CD14-positive monocyte (primary cell): ENCODE data around the gene NRROS. TPM values are rescaled to one million over a fixed set of nuclear protein-coding genes. Genes with fewer than 3 reads are reported as not detected.

Experiments
- DNase-seq, 3 donors: peaks; one replicate each; pipeline ENCODE4 v3.0.0-alpha.2; 2011 to 2022
- H2AFZ ChIP-seq: 2 replicates; pipeline ENCODE4 v1.6.0; 2012; ENCODE audit warnings: mild to moderate bottlenecking, low read depth, low read length, inconsistent platforms; ENCODE audit not compliant: insufficient read depth, poor library complexity, severe bottlenecking
- H3K27ac ChIP-seq, 2 donors: 1 replicate in 1 of 2; 2 replicates in 1 of 2; pipeline ENCODE4 v1.5.1; 2012 to 2013; ENCODE audit warnings: low read length in 2 of 2, control low read depth in 1 of 2, inconsistent platforms in 1 of 2, low read depth in 1 of 2, mild to moderate bottlenecking in 1 of 2
- H3K27me3 ChIP-seq, 2 donors: one replicate each; pipeline versions ENCODE4 v1.6.0 to v1.6.1; 2011 to 2013; ENCODE audit warnings: low read length in 2 of 2; ENCODE audit not compliant: control insufficient read depth in 2 of 2, insufficient read depth in 2 of 2
- H3K36me3 ChIP-seq, 2 donors: replicated peaks in 1 of 2; 1 replicate in 1 of 2; 2 replicates in 1 of 2; pipeline versions ENCODE4 v1.5.1 to v1.6.1; 2012 to 2013; ENCODE audit warnings: low read length in 2 of 2, control low read depth in 1 of 2, inconsistent platforms in 1 of 2, mild to moderate bottlenecking in 1 of 2; ENCODE audit not compliant: insufficient read depth in 2 of 2, control insufficient read depth in 1 of 2
- H3K4me1 ChIP-seq, 2 donors: 1 replicate in 1 of 2; 2 replicates in 1 of 2; pipeline versions ENCODE4 v1.5.1 to v1.6.1; 2012 to 2013; ENCODE audit warnings: low read length in 2 of 2, control low read depth in 1 of 2, inconsistent platforms in 1 of 2, mild to moderate bottlenecking in 1 of 2, moderate library complexity in 1 of 2; ENCODE audit not compliant: insufficient read depth in 2 of 2, control insufficient read depth in 1 of 2
- H3K4me2 ChIP-seq: replicated peaks from 2 replicates; pipeline ENCODE3; 2012; ENCODE audit warnings: low read length, moderate library complexity, mild to moderate bottlenecking; ENCODE audit not compliant: poor library complexity, severe bottlenecking; ENCODE audit errors: extremely low read depth
- H3K4me3 ChIP-seq, 3 experiments: fragments of 200-600 bp in 1 of 3; sonication (generic) in 1 of 3; replicated peaks in 1 of 3; 1 replicate in 2 of 3; 2 replicates in 1 of 3; pipeline ENCODE4 v1.5.1; 2011 to 2013; ENCODE audit warnings: low read length in 3 of 3, mild to moderate bottlenecking in 3 of 3, control low read depth in 2 of 3, low read depth in 2 of 3, inconsistent platforms in 1 of 3, moderate library complexity in 1 of 3
- H3K79me2 ChIP-seq: 2 replicates; pipeline ENCODE4 v1.6.0; 2012; ENCODE audit warnings: mild to moderate bottlenecking, control low read depth, inconsistent platforms, low read length, moderate library complexity; ENCODE audit not compliant: insufficient read depth
- H3K9ac ChIP-seq: 2 replicates; pipeline ENCODE4 v1.6.0; 2017; ENCODE audit warnings: low read length, mild to moderate bottlenecking; ENCODE audit not compliant: insufficient read depth, poor library complexity, severe bottlenecking
- H3K9me3 ChIP-seq, 2 donors: replicated peaks in 1 of 2; 1 replicate in 1 of 2; 2 replicates in 1 of 2; pipeline versions ENCODE4 v1.5.1 to v1.6.1; 2012 to 2013; ENCODE audit warnings: low read length in 2 of 2, control low read depth in 1 of 2; ENCODE audit not compliant: control insufficient read depth in 1 of 2, insufficient read depth in 1 of 2
- H4K20me1 ChIP-seq: 2 replicates; pipeline ENCODE4 v1.6.0; 2012; ENCODE audit warnings: mild to moderate bottlenecking, low read length, control low read depth, moderate library complexity; ENCODE audit not compliant: insufficient read depth
- H3K27ac Mint-ChIP-seq, 7 donors: one replicate each; pipeline ENCODE4 v1.8.0; 2020; ENCODE audit warnings: mild to moderate bottlenecking in 7 of 7, mixed read lengths in 7 of 7, moderate library complexity in 6 of 7, inconsistent platforms in 2 of 7
- H3K27me3 Mint-ChIP-seq, 3 donors: one replicate each; pipeline ENCODE4 v1.8.0; 2021 to 2022; ENCODE audit warnings: low read depth in 3 of 3, mild to moderate bottlenecking in 3 of 3, mixed read lengths in 3 of 3, moderate library complexity in 3 of 3, inconsistent platforms in 1 of 3
- H3K36me3 Mint-ChIP-seq, 2 donors: one replicate each; pipeline ENCODE4 v1.8.0; 2020; ENCODE audit warnings: mixed read lengths in 2 of 2, inconsistent platforms in 1 of 2, mild to moderate bottlenecking in 1 of 2
- H3K4me1 Mint-ChIP-seq: one replicate; pipeline ENCODE4 v1.8.0; 2020; ENCODE audit warnings: mild to moderate bottlenecking, mixed read lengths
- H3K4me3 Mint-ChIP-seq, 2 donors: one replicate each; pipeline ENCODE4 v1.8.0; 2020; ENCODE audit warnings: mild to moderate bottlenecking in 2 of 2, mixed read lengths in 2 of 2, moderate library complexity in 1 of 2
- H3K9me3 Mint-ChIP-seq, 7 donors: one replicate each; pipeline ENCODE4 v1.8.0; 2020 to 2022; ENCODE audit warnings: mixed read lengths in 7 of 7, mild to moderate bottlenecking in 6 of 7, moderate library complexity in 6 of 7, inconsistent platforms in 2 of 7
- CTCF ChIP-seq: fragments of 200-600 bp; IDR thresholded peaks from one replicate; pipeline ENCODE4 v1.8.0; 2022; ENCODE audit warnings: antibody characterized with exemption, mild to moderate bottlenecking
- WGBS: methylation state at CpG from one replicate; pipeline ENCODE4 v1.1.5; 2013; ENCODE audit warnings: missing lambda C conversion rate; ENCODE audit not compliant: insufficient coverage; 5-methylcytosine and 5-hydroxymethylcytosine counted together
- intact Hi-C, 2 donors: fragments of 100-400 bp; cut with micrococcal nuclease; formaldehyde crosslinking; loops; one replicate each; pipeline versions ENCODE4 v1.15.0 to v1.15.1; 2023
- polyA plus RNA-seq, 3 donors: library from polyadenylated mRNA; depleted of rRNA in 1 of 3; unstranded in 2 of 3; stranded (reverse) in 1 of 3; fragments of 300-500 nt in 2 of 3; fragments of >200 nt in 1 of 3; fragmentation: Illumina TruSeq in 2 of 3; gene quantifications; 1 replicate in 2 of 3; 2 replicates in 1 of 3; pipeline ENCODE4 v1.2.3, GENCODE V29; 2012 to 2021

Gene NRROS
- polyA plus RNA-seq, 3 donors = 5.9 to 109 (median 7.5) TPM

GRCh38 chr3:196604548-196604947 is 34.9 kb upstream of the NRROS start:
- peaks cover 2 to 5% of the 10 kb centered on the region in 2 donors for H3K4me1 ChIP-seq
- H3K36me3 ChIP-seq = no peaks in the 10 kb centered on the region
- no peak overlapping the region for H3K27ac Mint-ChIP-seq
- no peak overlapping the region for H2AFZ ChIP-seq
- H3K9me3 ChIP-seq = no peaks in the 10 kb centered on the region
- TF ChIP-seq CTCF = no peak
- peaks cover 0 to 3% (median 0%) of the 10 kb centered on the region in 7 donors for H3K9me3 Mint-ChIP-seq
- intact Hi-C loops = no loop called here
- H3K4me3 ChIP-seq = no peak overlapping the region
- 40% methylated on average over 1 of the region's 13 CpGs for WGBS
- peaks cover 12% of the 10 kb centered on the region for H3K4me1 Mint-ChIP-seq
- no peaks in the 10 kb centered on the region for H3K36me3 Mint-ChIP-seq
- no peak for DNase-seq
- peak overlapping the region in 1 of 2 donors; percentile 72 for H3K4me3 Mint-ChIP-seq
- no peaks in the 10 kb centered on the region for H3K27me3 ChIP-seq
- H4K20me1 ChIP-seq = no peaks in the 10 kb centered on the region
- H3K4me2 ChIP-seq = no peak overlapping the region
- no peak overlapping the region for H3K9ac ChIP-seq
- H3K79me2 ChIP-seq = peaks cover under 1% of the 10 kb centered on the region
- H3K27me3 Mint-ChIP-seq = peaks cover 2% of the 10 kb centered on the region in 3 donors
- H3K27ac ChIP-seq = no peak overlapping the region

GRCh38 chr3:196608693-196609092 is 30.8 kb upstream of the NRROS start:
- no peaks in the 10 kb centered on the region for H3K36me3 Mint-ChIP-seq
- H3K27ac Mint-ChIP-seq = peak overlapping the region in 2 of 7 donors; percentile 48 to 76
- peaks cover 36% of the 10 kb centered on the region for H3K4me1 Mint-ChIP-seq
- no peak for TF ChIP-seq CTCF
- Histone ChIP-seq H3K9ac (no peak overlapping the region), H3K4me3 (no peak overlapping the region), H3K27me3 (no peaks in the 10 kb centered on the region), H3K36me3 (no peaks in the 10 kb centered on the region), H3K9me3 (no peaks in the 10 kb centered on the region), H3K79me2 (peaks cover 8% of the 10 kb centered on the region), H3K27ac (peak overlapping the region in 1 of 2 donors; percentile 68), H3K4me2 (no peak overlapping the region), H3K4me1 (peaks cover 26 to 29% of the 10 kb centered on the region in 2 donors), H2AFZ (no peak overlapping the region), H4K20me1 (no peaks in the 10 kb centered on the region)
- H3K9me3 Mint-ChIP-seq = peaks cover 0 to 2% (median 0%) of the 10 kb centered on the region in 7 donors
- H3K27me3 Mint-ChIP-seq = peaks cover 2% of the 10 kb centered on the region in 3 donors
- no CpG with 5 or more reads among the region's 2 CpGs for WGBS
- H3K4me3 Mint-ChIP-seq = no peak overlapping the region
- intact Hi-C loops = loop anchor here (5.0 kb wide), 3 partner anchors 44 to 79 kb away; no protein-coding TSS in a partner anchor
- DNase-seq = no peak
